NT2/D1 (cell line): ENCODE results near the gene CHN2.

Experiments used
- DNase-seq: peaks from one replicate; pipeline ENCODE4 v3.0.0-alpha.2; 2011; ENCODE audit warnings: low read depth, low spot score
- H3K27me3 ChIP-seq: 2 replicates; pipeline ENCODE4 v1.6.0; 2011; ENCODE audit warnings: mild to moderate bottlenecking; ENCODE audit not compliant: insufficient read length, insufficient read depth
- H3K36me3 ChIP-seq: 2 replicates; pipeline ENCODE4 v1.6.1; 2011; ENCODE audit warnings: mild to moderate bottlenecking, low read length, mixed read lengths; ENCODE audit not compliant: insufficient read depth, insufficient read length
- H3K4me1 ChIP-seq: 2 replicates; pipeline ENCODE4 v1.5.1; 2011; ENCODE audit not compliant: insufficient read depth, insufficient read length
- H3K4me3 ChIP-seq: 2 replicates; pipeline ENCODE4 v1.5.1; 2011; ENCODE audit warnings: low read depth; ENCODE audit not compliant: insufficient read length
- H3K9ac ChIP-seq: 2 replicates; pipeline ENCODE4 v1.6.0; 2011; ENCODE audit warnings: low read depth; ENCODE audit not compliant: insufficient read length
- H3K9me3 ChIP-seq: 2 replicates; pipeline ENCODE4 v1.5.1; 2011; ENCODE audit warnings: mild to moderate bottlenecking, low read length; ENCODE audit not compliant: insufficient read depth
- SUZ12 ChIP-seq: IDR thresholded peaks from 2 replicates; pipeline ENCODE4 v1.6.1; 2011; ENCODE audit not compliant: insufficient read length, insufficient read depth; ENCODE audit errors: extremely low read depth
- YY1 ChIP-seq: IDR thresholded peaks from 2 replicates; pipeline ENCODE4 v1.6.1; 2011; ENCODE audit not compliant: insufficient read length, insufficient read depth
- ZNF274 ChIP-seq: IDR thresholded peaks from 2 replicates; pipeline ENCODE4 v1.6.1; 2011; ENCODE audit warnings: mild to moderate bottlenecking, low read depth, low read length

CHN2 gene

GRCh38 chr7:29445736-29446135 lies 251.2 kb downstream of the CHN2 start:
- H3K4me3 ChIP-seq = no peak overlapping the region
- TF ChIP-seq YY1 = no peak
- no peak for TF ChIP-seq ZNF274
- no peak for TF ChIP-seq SUZ12
- no peaks in the 10 kb centered on the region for H3K36me3 ChIP-seq
- H3K27me3 ChIP-seq = no peaks in the 10 kb centered on the region
- peak; percentile 18 for DNase-seq
- no peak overlapping the region for H3K9ac ChIP-seq
- no peaks in the 10 kb centered on the region for H3K9me3 ChIP-seq
- no peaks in the 10 kb centered on the region for H3K4me1 ChIP-seq

- no peak for DNase-seq
- H3K36me3 ChIP-seq = no peaks in the 10 kb centered on the region
- no peaks in the 10 kb centered on the region for H3K9me3 ChIP-seq
- TF ChIP-seq ZNF274 = no peak
- no peak for TF ChIP-seq YY1
- no peak for TF ChIP-seq SUZ12
- H3K4me1 ChIP-seq = no peaks in the 10 kb centered on the region
- no peak overlapping the region for H3K4me3 ChIP-seq
- no peak overlapping the region for H3K9ac ChIP-seq
- no peaks in the 10 kb centered on the region for H3K27me3 ChIP-seq
Observed at GRCh38 chr7:29447828-29448227, 253.3 kb downstream of the CHN2 start.

- DNase-seq = no peak
- no peaks in the 10 kb centered on the region for H3K4me1 ChIP-seq
- TF ChIP-seq YY1 (no peak), SUZ12 (no peak), ZNF274 (no peak)
- no peaks in the 10 kb centered on the region for H3K36me3 ChIP-seq
- no peak overlapping the region for H3K9ac ChIP-seq
- H3K9me3 ChIP-seq = no peaks in the 10 kb centered on the region
- no peaks in the 10 kb centered on the region for H3K27me3 ChIP-seq
- H3K4me3 ChIP-seq = no peak overlapping the region
Observed at GRCh38 chr7:29449569-29450260, 255.1 kb downstream of the CHN2 start.

GRCh38 chr7:29453021-29453420 lies 258.4 kb downstream of the CHN2 start:
- TF ChIP-seq YY1 (no peak), SUZ12 (no peak)
- peaks cover 4% of the 10 kb centered on the region for H3K4me1 ChIP-seq
- no peak overlapping the region for H3K9ac ChIP-seq
- H3K27me3 ChIP-seq = no peaks in the 10 kb centered on the region
- H3K4me3 ChIP-seq = no peak overlapping the region
- no peak for DNase-seq
- H3K9me3 ChIP-seq = no peaks in the 10 kb centered on the region
- H3K36me3 ChIP-seq = no peaks in the 10 kb centered on the region

- Histone ChIP-seq H3K36me3 (no peaks in the 10 kb centered on the region), H3K27me3 (peaks cover 7% of the 10 kb centered on the region), H3K4me3 (no peak overlapping the region), H3K9ac (no peak overlapping the region), H3K4me1 (peaks cover 4% of the 10 kb centered on the region), H3K9me3 (no peaks in the 10 kb centered on the region)
- TF ChIP-seq YY1 = no peak
- TF ChIP-seq ZNF274 = no peak
- no peak for TF ChIP-seq SUZ12
- DNase-seq = no peak
Observed at GRCh38 chr7:29454464-29454863, 259.9 kb downstream of the CHN2 start.

- no peaks in the 10 kb centered on the region for H3K9me3 ChIP-seq
- peaks cover 4% of the 10 kb centered on the region for H3K4me1 ChIP-seq
- H3K9ac ChIP-seq = no peak overlapping the region
- H3K36me3 ChIP-seq = no peaks in the 10 kb centered on the region
- DNase-seq = no peak
- H3K27me3 ChIP-seq = peaks cover 7% of the 10 kb centered on the region
- no peak overlapping the region for H3K4me3 ChIP-seq
- TF ChIP-seq SUZ12 (no peak), YY1 (no peak), ZNF274 (no peak)
Observed at GRCh38 chr7:29454899-29455451, 260.4 kb downstream of the CHN2 start.

- Histone ChIP-seq H3K36me3 (no peaks in the 10 kb centered on the region), H3K4me3 (no peak overlapping the region), H3K9ac (no peak overlapping the region), H3K27me3 (peaks cover 7% of the 10 kb centered on the region), H3K9me3 (no peaks in the 10 kb centered on the region), H3K4me1 (peaks cover 4% of the 10 kb centered on the region)
- peak; percentile 25 for DNase-seq
- no peak for TF ChIP-seq YY1
- no peak for TF ChIP-seq ZNF274
- no peak for TF ChIP-seq SUZ12
Observed at GRCh38 chr7:29457141-29457561, 262.6 kb downstream of the CHN2 start.
